GM13977 (cell line): ENCODE data around the gene CNTN5.

Source experiments
- DNase-seq: peaks from one replicate; pipeline ENCODE4 v3.0.0; 2012; ENCODE audit warnings: low spot score
- CTCF ChIP-seq: IDR thresholded peaks from 2 replicates; pipeline ENCODE4 v1.5.1; 2012; ENCODE audit warnings: mild to moderate bottlenecking, control low read depth; ENCODE audit not compliant: insufficient read depth; ENCODE audit errors: extremely low read depth, missing control alignments
- in situ Hi-C: fragments of 300-500 bp; cut with MboI; formaldehyde crosslinking; loops from one replicate; pipeline ENCODE4 v1.12.0; 2022; ENCODE audit warnings: low sequenced_read_pairs, low pct_unique_long_range_greater_than_20kb, mixed read lengths, inconsistent platforms; ENCODE audit not compliant: unreplicated experiment

Gene CNTN5

GRCh38 chr11:100066399-100066798 lies 1045.7 kb downstream of the CNTN5 start:
- in situ Hi-C loops: no loop called here
- no peak for TF ChIP-seq CTCF
- no peak for DNase-seq

- no peak for TF ChIP-seq CTCF
- DNase-seq: no peak
- in situ Hi-C loops: no loop called here
These were observed 1047.4 kb downstream of the CNTN5 start for GRCh38 chr11:100068116-100068515.

GRCh38 chr11:100072131-100072530 lies 1051.4 kb downstream of the CNTN5 start:
- in situ Hi-C loops: no loop called here
- DNase-seq: no peak
- no peak for TF ChIP-seq CTCF

GRCh38 chr11:100080381-100080780 lies 1059.6 kb downstream of the CNTN5 start:
- TF ChIP-seq CTCF: no peak
- in situ Hi-C loops: no loop called here
- DNase-seq: no peak

GRCh38 chr11:100080821-100081220 lies 1060.1 kb downstream of the CNTN5 start:
- no peak for DNase-seq
- TF ChIP-seq CTCF: no peak
- in situ Hi-C loops: no loop called here

- no peak for TF ChIP-seq CTCF
- no peak for DNase-seq
- in situ Hi-C loops: no loop called here
These were observed 1072.9 kb downstream of the CNTN5 start for GRCh38 chr11:100093698-100094097.
